ENCODE results near the gene ITPR3. TPM values are rescaled to one million over a fixed set of nuclear protein-coding genes. Genes with fewer than 3 reads are reported as not detected.
A peak's percentile ranks its signal among the peaks of the same experiment; 100 is the strongest.

The ITPR3 gene
- total RNA-seq, 2 donors from 2014 or later = 29.6 to 33.3 TPM

DNA sequence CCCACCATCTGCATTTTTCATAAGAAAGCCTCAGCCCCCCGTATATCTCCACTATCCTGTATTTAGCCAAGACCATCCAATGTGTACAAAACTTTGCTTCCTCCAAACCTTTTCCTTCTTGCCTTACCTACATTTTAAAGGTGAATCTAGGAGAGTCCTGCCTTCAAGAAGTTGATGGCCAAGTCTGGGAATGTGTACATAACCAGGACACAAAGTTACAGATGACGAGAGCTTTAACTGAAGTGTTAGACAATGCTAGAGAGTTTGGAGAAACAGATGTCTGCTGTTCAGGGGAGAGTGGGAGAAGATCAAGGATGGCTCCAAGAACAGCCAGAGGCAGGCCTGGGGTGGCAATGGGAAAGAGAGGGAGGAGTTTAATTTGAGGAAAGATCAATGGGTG, 92.7 kb downstream of the ITPR3 start:
- peaks cover 7% of the 10 kb centered on the region for H3K4me1 ChIP-seq (ENCODE audit: control insufficient read depth, insufficient read depth, low read length)
- no peak overlapping the region for H3K9ac ChIP-seq (ENCODE audit: extremely low read depth, low read length, poor library complexity, severe bottlenecking)
- H3K4me3 ChIP-seq (ENCODE audit: low read length) = no peak overlapping the region
- 67 to 72% methylated on average over 2 of the region's 2 CpGs for WGBS, 2 experiments (ENCODE audit: insufficient coverage in 1 of 2, insufficient read length in 1 of 2)
- peaks cover 18% of the 10 kb centered on the region for H3K36me3 ChIP-seq (ENCODE audit: control insufficient read depth, insufficient read depth, low read length)
- no peak for DNase-seq
- Mint-ChIP-seq H3K9me3 (no peaks in the 10 kb centered on the region), H3K4me3 (no peak overlapping the region), H3K27ac (no peak overlapping the region), H3K4me1 (peaks cover 22% of the 10 kb centered on the region), H3K27me3 (ENCODE audit: insufficient read depth) (no peaks in the 10 kb centered on the region), H3K36me3 (ENCODE audit: low read depth) (peaks cover 19% of the 10 kb centered on the region)
- H3K9me3 ChIP-seq (ENCODE audit: control insufficient read depth, low read length) = no peaks in the 10 kb centered on the region
- TF ChIP-seq, protein P1, sequence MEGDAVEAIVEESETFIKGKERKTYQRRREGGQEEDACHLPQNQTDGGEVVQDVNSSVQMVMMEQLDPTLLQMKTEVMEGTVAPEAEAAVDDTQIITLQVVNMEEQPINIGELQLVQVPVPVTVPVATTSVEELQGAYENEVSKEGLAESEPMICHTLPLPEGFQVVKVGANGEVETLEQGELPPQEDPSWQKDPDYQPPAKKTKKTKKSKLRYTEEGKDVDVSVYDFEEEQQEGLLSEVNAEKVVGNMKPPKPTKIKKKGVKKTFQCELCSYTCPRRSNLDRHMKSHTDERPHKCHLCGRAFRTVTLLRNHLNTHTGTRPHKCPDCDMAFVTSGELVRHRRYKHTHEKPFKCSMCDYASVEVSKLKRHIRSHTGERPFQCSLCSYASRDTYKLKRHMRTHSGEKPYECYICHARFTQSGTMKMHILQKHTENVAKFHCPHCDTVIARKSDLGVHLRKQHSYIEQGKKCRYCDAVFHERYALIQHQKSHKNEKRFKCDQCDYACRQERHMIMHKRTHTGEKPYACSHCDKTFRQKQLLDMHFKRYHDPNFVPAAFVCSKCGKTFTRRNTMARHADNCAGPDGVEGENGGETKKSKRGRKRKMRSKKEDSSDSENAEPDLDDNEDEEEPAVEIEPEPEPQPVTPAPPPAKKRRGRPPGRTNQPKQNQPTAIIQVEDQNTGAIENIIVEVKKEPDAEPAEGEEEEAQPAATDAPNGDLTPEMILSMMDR (conservative IDR thresholded peaks at IDR 0.05) = no peak
- no peak overlapping the region for H3K27ac ChIP-seq (ENCODE audit: low read depth, low read length)
- H3K27me3 ChIP-seq (ENCODE audit: control insufficient read depth, insufficient read depth, low read length, poor library complexity, severe bottlenecking) = no peaks in the 10 kb centered on the region

DNA sequence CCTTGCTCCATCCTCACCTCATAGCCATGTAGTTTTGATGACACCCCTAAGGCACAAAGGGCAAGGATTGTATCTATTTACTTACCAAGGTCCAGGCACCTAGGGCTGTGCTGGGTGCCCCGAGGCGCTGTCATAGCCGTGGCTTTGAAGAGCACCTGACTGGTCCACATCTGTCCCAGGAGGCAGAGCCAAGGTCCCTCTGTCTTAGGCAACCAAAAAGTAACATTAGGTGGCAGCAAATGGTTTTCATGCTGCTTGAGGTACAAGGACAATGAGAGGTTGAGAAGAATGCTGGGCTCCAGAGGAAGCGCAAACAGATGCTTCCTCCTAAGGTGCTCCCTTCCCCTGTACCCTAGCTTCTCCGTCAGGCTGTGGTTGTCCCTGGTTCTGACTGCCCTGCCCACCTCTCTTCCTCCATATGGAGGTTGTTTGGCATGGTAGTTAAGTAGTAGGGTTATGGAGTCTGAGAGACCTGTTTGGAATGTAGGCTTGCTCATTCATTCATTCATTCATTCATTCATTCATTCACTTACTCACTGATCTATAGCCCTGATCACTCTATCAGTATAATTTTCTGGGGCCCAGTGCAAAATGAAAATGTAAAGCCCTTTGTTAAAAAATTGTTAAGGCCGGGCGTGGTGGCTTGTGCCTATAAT, 93.4 kb downstream of the ITPR3 start:
- H3K27me3 Mint-ChIP-seq (ENCODE audit: insufficient read depth) = no peaks in the 10 kb centered on the region

DNA sequence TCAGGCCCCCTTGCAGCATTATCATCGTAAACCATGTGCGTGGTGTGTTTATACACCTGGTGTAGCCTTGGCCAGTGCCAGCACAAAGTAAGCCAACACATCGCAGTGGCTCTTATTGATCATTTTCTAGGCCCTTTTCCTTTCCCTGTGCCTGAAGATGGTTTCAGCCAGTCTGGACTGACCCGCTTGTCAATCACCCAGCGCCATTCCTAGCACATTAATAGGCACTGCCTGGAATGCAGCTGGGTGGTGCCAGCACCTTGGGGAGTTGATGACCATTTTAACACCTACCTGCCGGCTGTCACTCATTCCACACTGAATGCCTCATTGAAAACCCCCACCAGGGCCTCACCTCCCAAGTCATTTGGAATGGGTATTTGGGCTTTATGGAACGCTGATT, 95.3 kb downstream of the ITPR3 start:
- peak; percentile 67 for DNase-seq
- Mint-ChIP-seq H3K27ac (no peak overlapping the region), H3K4me1 (peaks cover 13% of the 10 kb centered on the region), H3K4me3 (no peak overlapping the region), H3K36me3 (ENCODE audit: low read depth) (no peaks in the 10 kb centered on the region), H3K27me3 (ENCODE audit: insufficient read depth) (peaks cover 6% of the 10 kb centered on the region), H3K9me3 (no peaks in the 10 kb centered on the region)
- no peaks in the 10 kb centered on the region for H3K9me3 ChIP-seq (ENCODE audit: control insufficient read depth, low read length)
- no peaks in the 10 kb centered on the region for H3K27me3 ChIP-seq (ENCODE audit: control insufficient read depth, insufficient read depth, low read length, poor library complexity, severe bottlenecking)
- TF ChIP-seq, protein P1 (conservative IDR thresholded peaks at IDR 0.05) = no peak
- no peaks in the 10 kb centered on the region for H3K36me3 ChIP-seq (ENCODE audit: control insufficient read depth, insufficient read depth, low read length)
- 72 to 82% methylated on average over 3 to 7 of the region's 7 CpGs for WGBS, 2 experiments (ENCODE audit: insufficient coverage in 1 of 2, insufficient read length in 1 of 2)
- H3K27ac ChIP-seq (ENCODE audit: low read depth, low read length) = no peak overlapping the region
- no peaks in the 10 kb centered on the region for H3K4me1 ChIP-seq (ENCODE audit: control insufficient read depth, insufficient read depth, low read length)
- no peak overlapping the region for H3K4me3 ChIP-seq (ENCODE audit: low read length)
- no peak overlapping the region for H3K9ac ChIP-seq (ENCODE audit: extremely low read depth, low read length, poor library complexity, severe bottlenecking)

More for the DNA sequence above, 93.4 kb downstream of the ITPR3 start:
- Histone ChIP-seq H3K4me3 (ENCODE audit: low read length) (no peak overlapping the region), H3K27ac (ENCODE audit: low read depth, low read length) (no peak overlapping the region), H3K4me1 (ENCODE audit: control insufficient read depth, insufficient read depth, low read length) (peaks cover 7% of the 10 kb centered on the region), H3K36me3 (ENCODE audit: control insufficient read depth, insufficient read depth, low read length) (peaks cover 11% of the 10 kb centered on the region), H3K27me3 (ENCODE audit: control insufficient read depth, insufficient read depth, low read length, poor library complexity, severe bottlenecking) (no peaks in the 10 kb centered on the region), H3K9me3 (ENCODE audit: control insufficient read depth, low read length) (no peaks in the 10 kb centered on the region), H3K9ac (ENCODE audit: extremely low read depth, low read length, poor library complexity, severe bottlenecking) (no peak overlapping the region)
- no peak for DNase-seq
- TF ChIP-seq, protein P1 (conservative IDR thresholded peaks at IDR 0.05) = no peak
- H3K27ac Mint-ChIP-seq = no peak overlapping the region
- peaks cover 22% of the 10 kb centered on the region for H3K4me1 Mint-ChIP-seq
- H3K4me3 Mint-ChIP-seq = no peak overlapping the region
- WGBS, 2 experiments (ENCODE audit: insufficient coverage in 1 of 2, insufficient read length in 1 of 2) = 92 to 100% methylated on average over 6 of the region's 7 CpGs
- peaks cover 12% of the 10 kb centered on the region for H3K36me3 Mint-ChIP-seq (ENCODE audit: low read depth)
- H3K9me3 Mint-ChIP-seq = no peaks in the 10 kb centered on the region

All from endodermal cell (in vitro differentiated cells).